ENCODE data around the gene KIFAP3.
A peak's percentile ranks its signal among the peaks of the same experiment; 100 is the strongest.
"Not testable (repeated sequence)": the region's sequence is repeated elsewhere in the genome, so short reads cannot be mapped to it uniquely, and the experiment has no call there.

Gene KIFAP3

GRCh38 chr1:170074250-170075157 lies at the start of gene KIFAP3:
KIFAP3 (minus strand) TSS chr1:170074695; CDS start chr1:170074467, 228 bp downstream.
- DNase-seq (ENCODE audit: low spot score), result peak; percentile 97

- no peak for DNase-seq (ENCODE audit: low spot score)
These were observed 47.9 kb upstream of the KIFAP3 start for GRCh38 chr1:170122366-170122765.

GRCh38 chr1:170114906-170115305 lies 40.4 kb upstream of the KIFAP3 start:
- no peak for DNase-seq (ENCODE audit: low spot score)

- not testable (repeated sequence) for DNase-seq (ENCODE audit: low spot score)
These were observed 38.6 kb upstream of the KIFAP3 start for GRCh38 chr1:170113140-170113539.

- no peak for DNase-seq (ENCODE audit: low spot score)
These were observed 23.0 kb upstream of the KIFAP3 start for GRCh38 chr1:170097449-170097948.

- DNase-seq (ENCODE audit: low spot score), result no peak
These were observed 22.4 kb upstream of the KIFAP3 start for GRCh38 chr1:170096806-170097340.

GRCh38 chr1:170095976-170096748 lies 21.7 kb upstream of the KIFAP3 start:
- DNase-seq (ENCODE audit: low spot score), result no peak

- not testable (repeated sequence) for DNase-seq (ENCODE audit: low spot score)
These were observed 20.5 kb upstream of the KIFAP3 start for GRCh38 chr1:170094697-170095616.

- no peak for DNase-seq (ENCODE audit: low spot score)
These were observed 12.0 kb upstream of the KIFAP3 start for GRCh38 chr1:170086399-170087032.

- no peak for DNase-seq (ENCODE audit: low spot score)
These were observed 10.6 kb upstream of the KIFAP3 start for GRCh38 chr1:170085091-170085490.

- DNase-seq (ENCODE audit: low spot score), result no peak
These were observed 4.2 kb upstream of the KIFAP3 start for GRCh38 chr1:170078610-170079189.

GRCh38 chr1:170077926-170078325 lies 3.4 kb upstream of the KIFAP3 start:
- peak; percentile 21 for DNase-seq (ENCODE audit: low spot score)

GRCh38 chr1:170076952-170077351 lies 2.5 kb upstream of the KIFAP3 start:
- not testable (repeated sequence) for DNase-seq (ENCODE audit: low spot score)

- no peak for DNase-seq (ENCODE audit: low spot score)
These were observed 1.7 kb upstream of the KIFAP3 start for GRCh38 chr1:170076199-170076598.

GRCh38 chr1:170075186-170075585 lies 691 bp upstream of the KIFAP3 start:
- no peak for DNase-seq (ENCODE audit: low spot score)

- DNase-seq (ENCODE audit: low spot score), result no peak
These were observed 624 bp downstream of the KIFAP3 start for GRCh38 chr1:170073893-170074249.

GRCh38 chr1:170071378-170071777 lies 3.1 kb downstream of the KIFAP3 start:
- DNase-seq (ENCODE audit: low spot score), result no peak

GRCh38 chr1:170068923-170069322 lies 5.6 kb downstream of the KIFAP3 start:
- peak; percentile 34 for DNase-seq (ENCODE audit: low spot score)

- no peak for DNase-seq (ENCODE audit: low spot score)
These were observed 7.2 kb downstream of the KIFAP3 start for GRCh38 chr1:170067253-170067819.

GRCh38 chr1:170064821-170065220 lies 9.7 kb downstream of the KIFAP3 start:
- DNase-seq (ENCODE audit: low spot score), result no peak

All from activated CD4-positive, alpha-beta T cell treated with anti-CD3 and anti-CD28 coated beads, Interleukin-2, Interleukin-4, amounts not matched to agents 100 ng/mL and 50 ng/mL, durations not matched to agents 16 hours and 8 hours (primary cell).